Measurements from ENCODE around the gene EIF4A2. TPM values are rescaled to one million over a fixed set of nuclear protein-coding genes. Genes with fewer than 3 reads are reported as not detected.
A peak's percentile ranks its signal among the peaks of the same experiment; 100 is the strongest.
"Not testable (repeated sequence)": the region's sequence is repeated elsewhere in the genome, so short reads cannot be mapped to it uniquely, and the experiment has no call there.

The EIF4A2 gene
- polyA plus RNA-seq, 3 donors = 981 to 1,043 (median 986) TPM

DNA sequence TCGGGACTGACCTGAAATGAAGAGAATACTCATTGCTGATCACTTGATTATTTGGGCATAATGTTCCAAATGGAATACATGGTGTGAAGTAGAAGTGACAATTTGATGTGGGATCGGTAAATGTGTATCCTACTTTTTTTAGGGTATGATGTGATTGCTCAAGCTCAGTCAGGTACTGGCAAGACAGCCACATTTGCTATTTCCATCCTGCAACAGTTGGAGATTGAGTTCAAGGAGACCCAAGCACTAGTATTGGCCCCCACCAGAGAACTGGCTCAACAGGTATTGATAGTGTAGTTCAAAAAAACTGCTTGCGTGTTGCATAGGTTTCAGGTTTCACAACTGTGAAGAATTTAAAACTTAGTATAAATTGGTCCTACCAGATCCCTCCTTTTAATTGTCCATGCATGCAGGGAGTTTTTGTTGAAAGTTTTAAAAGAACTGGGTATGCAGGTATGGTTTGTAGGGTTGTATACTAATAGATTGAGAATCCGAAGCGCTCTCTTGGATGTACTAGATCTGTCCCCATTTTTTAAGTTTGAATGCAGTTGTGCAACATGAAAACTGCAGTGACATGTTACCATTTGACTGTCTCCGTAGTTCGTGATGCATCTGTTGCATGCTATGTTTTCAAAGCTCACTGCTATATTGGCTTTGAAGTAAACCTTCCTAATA, 1.6 kb downstream of the EIF4A2 start:
- no peak for DNase-seq (ENCODE audit: low read depth in 3 of 3, low spot score in 2 of 3)

GRCh38 chr3:186785495-186786018, 2.2 kb downstream of the EIF4A2 start:
- DNase-seq (ENCODE audit: low read depth in 3 of 3, low spot score in 2 of 3) = no peak

- DNase-seq (ENCODE audit: low read depth in 3 of 3, low spot score in 2 of 3) = no peak
Measured at GRCh38 chr3:186786922-186787321, 3.5 kb downstream of the EIF4A2 start.

- no peak for DNase-seq (ENCODE audit: low read depth in 3 of 3, low spot score in 2 of 3)
Measured at GRCh38 chr3:186787642-186788481, 4.5 kb downstream of the EIF4A2 start.

- DNase-seq (ENCODE audit: low read depth in 3 of 3, low spot score in 2 of 3) = no peak
Measured at GRCh38 chr3:186788482-186789370, 5.3 kb downstream of the EIF4A2 start.

DNA sequence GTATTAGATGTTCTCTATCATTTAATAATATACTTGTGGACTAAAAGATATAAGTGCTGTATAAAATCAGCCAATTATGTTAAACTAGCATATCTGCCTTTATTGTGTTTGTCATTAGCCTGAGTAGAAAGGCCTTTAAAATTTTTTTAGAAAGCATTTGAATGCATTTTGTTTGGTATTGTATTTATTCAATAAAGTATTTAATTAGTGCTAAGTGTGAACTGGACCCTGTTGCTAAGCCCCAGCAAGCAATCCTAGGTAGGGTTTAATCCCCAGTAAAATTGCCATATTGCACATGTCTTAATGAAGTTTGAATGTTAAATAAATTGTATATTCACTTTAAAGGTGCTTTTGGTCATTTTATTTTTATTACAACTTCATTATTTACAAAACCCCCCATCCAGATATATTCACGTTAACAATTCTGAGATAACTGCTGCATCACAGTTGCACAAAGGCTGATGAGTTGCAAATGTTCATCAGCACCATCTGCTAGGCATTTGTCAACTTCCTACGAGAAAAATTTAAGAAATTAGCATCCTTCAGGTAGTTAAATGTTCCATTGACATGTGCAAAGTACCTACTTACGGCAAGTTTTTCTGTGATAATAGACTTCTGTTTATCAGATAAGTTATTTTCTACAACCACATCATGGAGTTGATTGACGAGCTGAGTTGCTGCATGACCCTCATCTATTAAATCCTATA, 6.3 kb downstream of the EIF4A2 start:
- DNase-seq (ENCODE audit: low read depth in 3 of 3, low spot score in 2 of 3) = no peak

- DNase-seq (ENCODE audit: low read depth in 3 of 3, low spot score in 2 of 3) = no peak
Measured at GRCh38 chr3:186790261-186790981, 7.0 kb downstream of the EIF4A2 start.

DNA sequence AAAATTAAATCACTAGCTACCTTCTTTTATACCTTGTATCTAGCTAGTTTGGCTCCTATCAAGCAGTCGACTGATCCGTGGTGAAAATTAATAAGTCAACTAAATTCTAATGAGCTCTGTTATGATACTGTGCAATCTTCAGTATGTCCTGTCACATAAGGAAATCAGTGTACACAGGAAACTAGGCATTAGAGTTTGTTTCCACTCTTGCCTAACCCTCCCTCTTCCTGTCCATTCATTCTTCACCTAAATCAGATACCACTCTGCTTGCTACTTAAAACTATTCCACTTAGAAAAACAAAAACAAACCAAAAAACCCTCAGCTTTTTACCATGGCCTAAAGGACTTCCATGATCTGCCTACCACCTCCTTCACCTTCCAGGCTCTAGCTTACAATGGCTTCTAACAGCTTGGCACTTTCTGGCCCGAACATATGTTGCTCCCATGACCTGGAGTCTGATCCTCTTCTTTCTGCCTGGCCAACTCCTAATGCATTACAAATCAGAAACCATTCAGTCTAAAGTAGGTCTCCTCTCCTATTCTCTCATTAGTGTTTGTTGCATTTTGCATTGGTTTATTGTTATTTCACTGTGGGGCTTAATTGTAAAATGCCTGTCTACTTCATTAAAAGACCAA, 15.0 kb downstream of the EIF4A2 start:
- DNase-seq (ENCODE audit: low read depth in 3 of 3, low spot score in 2 of 3) = no peak

- DNase-seq (ENCODE audit: low read depth in 3 of 3, low spot score in 2 of 3) = no peak
Measured at GRCh38 chr3:186800285-186800684, 16.9 kb downstream of the EIF4A2 start.

GRCh38 chr3:186802701-186803100, 19.3 kb downstream of the EIF4A2 start:
- DNase-seq (ENCODE audit: low read depth in 3 of 3, low spot score in 2 of 3) = no peak

DNA sequence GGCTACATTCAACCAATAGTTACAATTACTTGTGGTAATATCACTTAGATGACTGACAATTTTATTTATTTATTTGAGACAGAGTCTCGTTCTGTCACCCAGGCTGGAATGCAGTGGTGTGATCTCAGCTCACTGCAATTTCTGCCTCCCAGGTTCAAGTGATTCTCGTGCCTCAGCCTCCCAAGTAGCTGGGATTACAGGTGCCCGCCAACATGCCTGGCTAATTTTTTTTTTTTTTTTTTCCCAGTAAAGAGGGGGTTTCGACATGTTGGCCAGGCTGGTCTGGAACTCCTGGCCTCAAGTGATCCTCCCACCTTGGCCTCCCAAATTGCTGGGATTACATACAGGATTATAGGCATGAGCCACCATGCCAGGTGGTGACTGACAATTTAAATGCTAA, 20.1 kb downstream of the EIF4A2 start:
- not testable (repeated sequence) for DNase-seq (ENCODE audit: low read depth in 3 of 3, low spot score in 2 of 3)

DNA sequence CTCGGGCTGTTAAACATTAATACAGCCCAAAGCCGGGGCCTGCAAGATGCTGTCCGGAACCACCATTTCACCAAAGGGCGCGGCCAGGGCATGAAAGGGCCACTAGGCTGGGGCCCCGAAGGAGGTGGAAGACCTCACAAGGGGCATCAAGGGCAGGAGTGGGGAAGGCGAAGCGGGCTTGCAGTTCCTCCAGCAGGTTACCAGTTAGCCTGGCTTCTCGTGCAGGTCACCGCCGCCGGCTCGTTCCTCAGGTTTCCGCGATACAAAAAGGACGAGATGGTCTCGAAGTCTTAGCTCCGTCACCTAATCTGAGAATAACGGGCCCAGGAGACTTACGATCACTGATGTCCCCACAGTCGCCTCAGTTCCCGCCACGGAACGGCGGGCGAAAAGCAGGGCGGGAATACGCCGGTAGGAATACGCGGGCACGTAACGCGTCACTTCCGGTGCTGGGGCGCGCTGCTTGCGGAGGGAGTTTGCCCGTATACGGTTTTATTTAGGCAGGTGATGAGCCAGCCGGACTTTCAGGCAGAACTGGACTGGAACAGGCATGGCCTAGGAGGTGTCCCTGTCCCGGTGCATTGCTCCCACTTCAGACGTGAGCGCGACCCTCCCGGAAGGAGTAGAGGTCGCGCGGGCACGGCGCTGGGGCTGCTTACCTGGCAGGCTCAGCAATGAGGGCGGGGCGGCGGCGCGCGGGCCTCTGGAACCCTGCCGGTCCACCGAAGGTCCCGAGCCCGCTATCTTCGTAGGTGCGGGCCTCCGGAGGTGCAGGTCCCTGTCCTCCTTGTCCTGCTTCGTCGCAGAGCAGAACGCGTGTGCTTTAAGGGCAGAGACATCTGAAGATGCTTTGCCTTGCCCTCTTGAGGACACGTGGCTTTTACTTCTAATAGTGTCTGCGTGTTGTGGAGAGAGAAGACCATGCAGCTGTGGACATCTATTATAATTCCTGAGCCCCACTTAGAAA, 23.0 kb downstream of the EIF4A2 start, which contains the start of gene RFC4:
Gene RFC4, minus strand, starts transcription at position 394 of the 967 bp plus-strand sequence. CDS start 1,769 bp downstream, outside the sequence.
- DNase-seq (ENCODE audit: low read depth in 3 of 3, low spot score in 2 of 3) = peak; percentile 72 to 80 (median 78)

GRCh38 chr3:186807231-186807630, 23.9 kb downstream of the EIF4A2 start:
- no peak for DNase-seq (ENCODE audit: low read depth in 3 of 3, low spot score in 2 of 3)

DNA sequence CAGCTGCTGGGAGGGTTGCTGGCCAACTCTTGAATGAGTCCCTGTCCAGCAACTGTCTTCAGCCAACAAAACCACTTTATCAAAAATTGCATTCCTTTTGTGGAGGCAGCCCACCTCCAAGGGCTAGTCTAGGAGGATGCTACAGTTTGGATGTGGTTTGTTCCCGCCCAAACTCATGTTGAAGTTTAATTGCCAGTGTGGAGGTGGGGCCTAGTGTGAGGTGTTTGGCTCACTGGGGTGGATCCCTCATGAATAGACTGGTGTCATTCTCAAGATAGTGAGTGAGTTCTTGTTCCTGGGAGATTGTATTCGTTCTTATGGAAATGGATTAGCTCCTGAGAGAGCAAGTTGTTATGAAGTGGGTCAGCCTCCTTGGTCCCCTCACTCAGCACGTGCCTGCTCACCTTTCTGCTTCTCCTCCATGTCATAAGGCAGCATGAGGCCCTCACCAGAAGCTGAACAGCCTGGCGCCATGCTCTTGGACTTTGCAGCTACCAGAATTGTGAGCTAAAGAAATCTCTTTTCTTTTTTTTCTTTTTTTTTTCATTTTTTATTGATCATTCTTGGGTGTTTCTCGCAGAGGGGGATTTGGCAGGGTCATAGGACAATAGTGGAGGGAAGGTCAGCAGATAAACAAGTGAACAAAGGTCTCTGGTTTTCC, 27.1 kb downstream of the EIF4A2 start:
- no peak for DNase-seq (ENCODE audit: low read depth in 3 of 3, low spot score in 2 of 3)

DNA sequence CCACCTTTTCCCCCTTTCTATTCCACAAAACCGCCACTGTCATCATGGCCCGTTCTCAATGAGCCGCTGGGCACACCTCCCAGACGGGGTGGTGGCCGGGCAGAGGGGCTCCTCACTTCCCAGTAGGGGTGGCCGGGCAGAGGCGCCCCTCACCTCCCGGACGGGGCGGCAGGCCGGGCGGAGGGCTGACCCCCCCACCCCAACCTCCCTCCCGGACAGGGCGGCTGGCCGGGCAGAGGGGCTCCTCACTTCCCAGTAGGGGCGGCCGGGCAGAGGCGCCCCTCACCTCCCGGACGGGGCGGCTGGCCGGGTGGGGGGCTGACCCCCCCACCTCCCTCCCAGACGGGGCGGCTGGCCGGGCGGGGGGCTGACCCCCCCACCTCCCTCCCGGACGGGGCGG, 27.9 kb downstream of the EIF4A2 start:
- not testable (repeated sequence) for DNase-seq (ENCODE audit: low read depth in 3 of 3, low spot score in 2 of 3)

DNA sequence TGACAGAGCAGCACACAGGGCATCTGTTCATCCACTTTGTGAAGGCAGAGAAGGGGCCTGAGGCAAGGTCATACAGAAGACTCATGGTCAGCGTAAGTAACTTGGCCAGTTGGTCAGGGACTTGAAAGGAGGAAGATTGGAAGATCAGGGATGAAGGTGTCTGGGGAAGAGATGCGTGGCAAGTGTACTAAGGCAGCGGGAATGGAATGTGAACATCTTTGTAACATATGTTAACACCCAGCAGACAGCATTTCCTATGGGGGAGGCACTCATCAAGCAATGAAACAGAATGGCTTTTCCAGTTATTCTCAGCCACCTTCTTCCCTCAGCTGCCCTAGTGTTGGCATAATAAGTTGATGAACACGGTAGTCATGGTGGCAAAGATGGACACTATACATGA, 30.7 kb downstream of the EIF4A2 start:
- no peak for DNase-seq (ENCODE audit: low read depth in 3 of 3, low spot score in 2 of 3)

- no peak for DNase-seq (ENCODE audit: low read depth in 3 of 3, low spot score in 2 of 3)
Measured at GRCh38 chr3:186815435-186815834, 32.1 kb downstream of the EIF4A2 start.
